BJ (cell line): Measurements from ENCODE around the gene PCDHGA6. TPM values are rescaled to one million over a fixed set of nuclear protein-coding genes. Genes with fewer than 3 reads are reported as not detected.
"Not testable (repeated sequence)": the region's sequence is repeated elsewhere in the genome, so short reads cannot be mapped to it uniquely, and the experiment has no call there.

Experiments used
- CTCF ChIA-PET: fragments of 350-600 bp; formaldehyde crosslinking; extraction: SDS; loops from one replicate; lab custom pipeline; 2021; ENCODE audit warnings: antibody characterized with exemption, inconsistent platforms; lab: Yijun Ruan, JAX
- POLR2A ChIA-PET: fragments of 300-600 bp; sonication (Branson Sonifier 250); formaldehyde crosslinking; extraction: SDS; loops from one replicate; lab custom pipeline; 2021; ENCODE audit warnings: antibody characterized with exemption; lab: Charles Lee
- DNase-seq: peaks from one replicate; pipeline ENCODE4 v3.0.0-alpha.2; 2011; ENCODE audit warnings: low read depth
- H3K27me3 ChIP-seq: 2 replicates; pipeline ENCODE4 v1.6.0; 2011; ENCODE audit warnings: low read length; ENCODE audit not compliant: control insufficient read depth, insufficient read depth
- H3K36me3 ChIP-seq: 2 replicates; pipeline ENCODE4 v1.5.1; 2011; ENCODE audit warnings: low read length; ENCODE audit not compliant: control insufficient read depth, insufficient read depth
- H3K4me3 ChIP-seq: 2 replicates; pipeline ENCODE4 v1.5.1; 2011; ENCODE audit warnings: low read depth, mild to moderate bottlenecking, control low read depth, low read length
- polyA plus RNA-seq: library from polyadenylated mRNA; depleted of rRNA; stranded (reverse); fragments of >200 nt; gene quantifications from 2 replicates; pipeline ENCODE4 v1.2.3, GENCODE V29; 2011
- TF ChIP-seq, protein P1 (sequence below): IDR thresholded peaks from 2 replicates; pipeline ENCODE4 v1.5.1; 2011; ENCODE audit warnings: low read depth, mild to moderate bottlenecking, control low read depth, inconsistent platforms, low read length, moderate library complexity; ENCODE audit not compliant: insufficient read depth

Gene PCDHGA6
- polyA plus RNA-seq, 1 experiment, result 4.3 TPM

DNA sequence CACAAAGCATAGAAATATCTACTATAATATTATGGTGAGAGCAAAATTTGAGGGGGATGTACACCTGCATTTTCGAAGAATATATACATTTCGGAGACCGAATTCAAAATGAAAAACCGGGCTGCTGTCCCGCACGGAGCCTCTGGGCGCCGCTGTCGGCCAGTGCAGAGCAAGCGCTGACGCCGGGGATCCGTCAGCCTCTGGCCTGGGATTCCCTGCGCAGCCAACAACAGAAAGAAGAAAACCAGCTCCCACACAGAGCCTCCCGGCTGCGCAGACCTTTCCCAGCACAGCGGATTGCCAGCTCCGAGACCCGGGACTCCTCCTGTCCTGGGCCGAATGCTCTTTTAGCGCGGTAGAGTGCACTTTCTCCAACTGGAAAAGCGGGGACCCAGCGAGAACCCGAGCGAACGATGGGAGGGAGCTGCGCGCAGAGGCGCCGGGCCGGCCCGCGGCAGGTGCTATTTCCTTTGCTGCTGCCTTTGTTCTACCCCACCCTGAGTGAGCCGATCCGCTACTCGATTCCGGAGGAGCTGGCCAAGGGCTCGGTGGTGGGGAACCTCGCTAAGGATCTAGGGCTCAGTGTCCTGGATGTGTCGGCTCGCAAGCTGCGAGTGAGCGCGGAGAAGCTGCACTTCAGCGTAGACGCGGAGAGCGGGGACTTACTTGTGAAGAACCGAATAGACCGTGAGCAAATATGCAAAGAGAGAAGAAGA, 34.3 kb downstream of the PCDHGA6 start, which contains the start of gene PCDHGB6:
TSS of gene PCDHGB6 (plus strand) at position 232 of the 716 bp plus-strand sequence. CDS start at position 414, 182 bp downstream.
- TF ChIP-seq, protein P1, sequence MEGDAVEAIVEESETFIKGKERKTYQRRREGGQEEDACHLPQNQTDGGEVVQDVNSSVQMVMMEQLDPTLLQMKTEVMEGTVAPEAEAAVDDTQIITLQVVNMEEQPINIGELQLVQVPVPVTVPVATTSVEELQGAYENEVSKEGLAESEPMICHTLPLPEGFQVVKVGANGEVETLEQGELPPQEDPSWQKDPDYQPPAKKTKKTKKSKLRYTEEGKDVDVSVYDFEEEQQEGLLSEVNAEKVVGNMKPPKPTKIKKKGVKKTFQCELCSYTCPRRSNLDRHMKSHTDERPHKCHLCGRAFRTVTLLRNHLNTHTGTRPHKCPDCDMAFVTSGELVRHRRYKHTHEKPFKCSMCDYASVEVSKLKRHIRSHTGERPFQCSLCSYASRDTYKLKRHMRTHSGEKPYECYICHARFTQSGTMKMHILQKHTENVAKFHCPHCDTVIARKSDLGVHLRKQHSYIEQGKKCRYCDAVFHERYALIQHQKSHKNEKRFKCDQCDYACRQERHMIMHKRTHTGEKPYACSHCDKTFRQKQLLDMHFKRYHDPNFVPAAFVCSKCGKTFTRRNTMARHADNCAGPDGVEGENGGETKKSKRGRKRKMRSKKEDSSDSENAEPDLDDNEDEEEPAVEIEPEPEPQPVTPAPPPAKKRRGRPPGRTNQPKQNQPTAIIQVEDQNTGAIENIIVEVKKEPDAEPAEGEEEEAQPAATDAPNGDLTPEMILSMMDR, result peak; percentile 61
- H3K36me3 ChIP-seq, DNase-seq, POLR2A ChIA-PET, H3K27me3 ChIP-seq: not testable (repeated sequence)
- H3K4me3 ChIP-seq, result peak within 1 kb of the TSS; percentile 26
- CTCF ChIA-PET, result interaction anchor here (0.6 to 2.1 kb wide), 13 partner anchors 9 to 161 kb away, joined by 3 to 11 read pairs (median 4); partner anchors contain the start of genes PCDHGA11, PCDHGA2, PCDHGA6 and PCDHGB3

DNA sequence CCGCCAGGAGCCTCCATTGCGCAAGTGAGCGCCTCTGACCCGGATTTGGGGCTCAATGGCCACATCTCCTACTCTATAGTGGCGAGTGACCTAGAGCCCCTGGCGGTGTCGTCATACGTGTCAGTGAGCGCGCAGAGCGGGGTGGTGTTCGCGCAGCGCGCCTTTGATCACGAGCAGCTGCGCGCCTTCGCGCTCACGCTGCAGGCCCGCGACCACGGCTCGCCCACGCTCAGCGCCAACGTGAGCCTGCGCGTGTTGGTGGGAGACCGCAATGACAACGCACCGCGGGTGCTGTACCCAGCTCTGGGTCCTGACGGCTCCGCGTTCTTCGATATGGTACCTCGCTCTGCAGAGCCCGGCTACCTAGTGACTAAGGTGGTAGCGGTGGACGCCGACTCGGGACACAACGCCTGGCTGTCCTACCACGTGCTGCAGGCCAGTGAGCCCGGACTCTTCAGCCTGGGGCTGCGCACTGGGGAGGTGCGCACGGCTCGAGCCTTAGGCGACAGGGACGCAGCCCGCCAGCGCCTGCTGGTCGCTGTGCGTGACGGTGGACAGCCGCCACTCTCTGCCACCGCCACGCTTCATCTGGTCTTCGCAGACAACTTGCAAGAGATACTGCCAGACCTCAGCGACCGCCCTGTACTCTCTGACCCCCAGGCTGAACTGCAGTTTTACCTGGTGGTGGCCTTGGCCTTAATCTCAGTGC, 36.1 kb downstream of the PCDHGA6 start:
- DNase-seq, result no peak
- TF ChIP-seq, protein P1, result no peak
- POLR2A ChIA-PET, result no interaction called here
- H3K27me3 ChIP-seq, result no peaks in the 10 kb centered on the region
- no peak overlapping the region for H3K4me3 ChIP-seq
- no peaks in the 10 kb centered on the region; the same call in 1 of the 2 replicates for H3K36me3 ChIP-seq
- CTCF ChIA-PET, result interaction anchor here (4.3 kb wide), 1 partner anchor 149 kb away, joined by 73 read pairs; no protein-coding TSS in a partner anchor

DNA sequence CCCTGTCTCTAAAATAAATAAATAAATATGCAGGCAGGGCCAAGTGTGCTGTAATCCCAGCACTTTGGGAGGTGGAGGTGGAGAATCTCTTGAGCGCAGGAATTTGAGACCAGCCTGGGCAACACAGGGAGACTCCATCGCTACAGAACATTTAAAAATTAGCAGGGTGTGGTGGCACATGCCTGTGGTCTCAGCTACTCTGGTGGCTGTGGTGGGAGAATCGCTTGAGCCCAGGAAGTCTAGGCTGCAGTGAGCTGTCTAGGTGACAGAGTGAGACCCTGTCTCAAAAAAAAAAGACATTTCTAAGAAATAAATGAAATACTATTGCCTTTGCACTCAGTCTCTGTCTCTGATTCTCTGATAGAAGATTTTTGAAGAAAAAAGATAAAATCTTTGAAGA, 37.9 kb downstream of the PCDHGA6 start:
- ChIA-PET CTCF (interaction anchor here (2.1 to 4.3 kb wide), 3 partner anchors 20 to 147 kb away, joined by 6 to 73 read pairs (median 19); partner anchors contain the start of gene PCDHGA8), POLR2A (no interaction called here)
- DNase-seq, result no peak
- Histone ChIP-seq H3K36me3 (no peaks in the 10 kb centered on the region; the same call in 1 of the 2 replicates), H3K27me3 (no peaks in the 10 kb centered on the region), H3K4me3 (no peak overlapping the region)
- TF ChIP-seq, protein P1, result no peak

DNA sequence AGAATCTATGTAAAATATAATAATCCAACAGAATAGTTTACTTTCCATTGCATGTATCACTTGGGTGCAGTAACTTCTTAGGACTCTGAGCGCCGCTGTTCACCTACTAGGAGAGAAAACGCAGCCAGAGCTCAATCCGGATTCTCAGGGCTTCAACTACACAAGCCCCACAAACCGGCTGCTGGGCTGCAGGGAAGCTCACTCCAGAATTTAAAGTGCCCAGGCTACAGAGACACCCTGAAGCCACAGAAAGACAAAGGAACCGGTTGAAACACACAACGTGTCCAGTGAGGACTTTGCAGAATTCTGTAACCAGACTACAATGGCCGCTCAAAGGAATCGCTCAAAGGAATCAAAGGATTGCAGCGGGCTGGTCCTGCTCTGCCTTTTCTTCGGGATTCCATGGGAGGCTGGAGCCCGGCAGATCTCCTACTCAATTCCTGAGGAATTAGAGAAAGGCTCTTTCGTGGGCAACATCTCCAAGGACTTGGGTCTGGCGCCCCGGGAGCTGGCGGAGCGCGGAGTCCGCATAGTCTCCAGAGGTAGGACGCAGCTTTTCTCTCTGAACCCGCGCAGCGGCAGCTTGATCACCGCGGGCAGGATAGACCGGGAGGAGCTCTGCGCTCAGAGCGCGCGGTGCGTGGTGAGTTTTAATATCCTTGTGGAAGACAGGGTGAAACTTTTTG, 39.3 kb downstream of the PCDHGA6 start, which contains the start of gene PCDHGA10:
TSS of gene PCDHGA10 (plus strand) at position 134 of the 686 bp plus-strand sequence. CDS start at position 323, 189 bp downstream.
- TF ChIP-seq, protein P1, result peak; percentile 67
- DNase-seq, result no peak
- Histone ChIP-seq H3K4me3 (peak within 1 kb of the TSS; percentile 33), H3K27me3 (no peaks in the 10 kb centered on the region), H3K36me3 (no peaks in the 10 kb centered on the region)
- ChIA-PET POLR2A (no interaction called here), CTCF (interaction anchor here (0.6 to 4.3 kb wide), 29 partner anchors 8 to 190 kb away, joined by 3 to 73 read pairs (median 4); partner anchors contain the start of genes PCDHB14, PCDHGA1, PCDHGA11 and PCDHGA2)
